A549 (cell line): ENCODE results near the gene GOLGA8J.
"Not testable (repeated sequence)": the region's sequence is repeated elsewhere in the genome, so short reads cannot be mapped to it uniquely, and the experiment has no call there.

Source experiments
- ELK1 ChIP-seq: fragments of 150-350 bp; IDR thresholded peaks from 2 replicates; pipeline ENCODE4 v1.6.1; 2014; ENCODE audit warnings: low read depth, mild to moderate bottlenecking, low read length
- POLR2AphosphoS2 ChIP-seq: conservative IDR thresholded peaks from 2 replicates; pipeline ENCODE4 v1.6.1; 2012; ENCODE audit warnings: low read length, improper control_type of control experiment, inconsistent platforms

GRCh38 chr15:30097827-30098226 is 15.1 kb downstream of the GOLGA8J start:
- not testable (repeated sequence) for TF ChIP-seq ELK1, POLR2AphosphoS2
